ENCODE measurements around the gene ARL16. TPM values are rescaled to one million over a fixed set of nuclear protein-coding genes. Genes with fewer than 3 reads are reported as not detected.

The ARL16 gene
- total RNA-seq, 1 experiment from 2014 or later, result 38.6 TPM

DNA sequence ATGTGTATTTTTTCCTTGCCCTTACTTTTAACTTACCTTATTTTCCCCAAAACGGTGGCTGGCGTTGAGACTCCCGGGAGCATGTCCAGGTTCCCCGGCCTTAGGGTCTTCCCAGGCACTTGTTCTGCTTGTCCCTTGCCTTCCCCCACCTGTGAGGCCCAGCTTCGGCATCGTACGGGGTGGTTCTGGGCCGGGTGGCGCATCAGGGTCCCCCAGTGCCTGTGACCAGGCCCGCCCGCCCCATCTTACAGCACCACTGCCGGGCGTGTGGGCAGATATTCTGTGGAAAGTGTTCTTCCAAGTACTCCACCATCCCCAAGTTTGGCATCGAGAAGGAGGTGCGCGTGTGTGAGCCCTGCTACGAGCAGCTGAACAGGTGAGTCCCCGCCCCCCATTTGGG is 7.6 kb upstream of the ARL16 start:
- no peak for DNase-seq (ENCODE audit: unreplicated experiment)
- no peak overlapping the region for H3K27ac Mint-ChIP-seq (ENCODE audit: low read depth, unreplicated experiment)
- peaks cover 49% of the 10 kb centered on the region for H3K36me3 Mint-ChIP-seq (ENCODE audit: insufficient read depth, unreplicated experiment)
- no peaks in the 10 kb centered on the region for H3K4me1 Mint-ChIP-seq (ENCODE audit: insufficient read depth, unreplicated experiment)
- CTCF ChIA-PET, result interaction anchor here (0.8 kb wide), 1 partner anchor 11 kb away, joined by 3 read pairs; no protein-coding TSS in a partner anchor
- intact Hi-C loops (cut with micrococcal nuclease), result no loop called here
- no TSS peak for BruUV-seq (replicated peaks)
- H3K27me3 Mint-ChIP-seq (ENCODE audit: insufficient read depth, unreplicated experiment), result no peaks in the 10 kb centered on the region
- H3K4me3 Mint-ChIP-seq (ENCODE audit: unreplicated experiment), result no peak overlapping the region
- TF ChIP-seq, protein P1, sequence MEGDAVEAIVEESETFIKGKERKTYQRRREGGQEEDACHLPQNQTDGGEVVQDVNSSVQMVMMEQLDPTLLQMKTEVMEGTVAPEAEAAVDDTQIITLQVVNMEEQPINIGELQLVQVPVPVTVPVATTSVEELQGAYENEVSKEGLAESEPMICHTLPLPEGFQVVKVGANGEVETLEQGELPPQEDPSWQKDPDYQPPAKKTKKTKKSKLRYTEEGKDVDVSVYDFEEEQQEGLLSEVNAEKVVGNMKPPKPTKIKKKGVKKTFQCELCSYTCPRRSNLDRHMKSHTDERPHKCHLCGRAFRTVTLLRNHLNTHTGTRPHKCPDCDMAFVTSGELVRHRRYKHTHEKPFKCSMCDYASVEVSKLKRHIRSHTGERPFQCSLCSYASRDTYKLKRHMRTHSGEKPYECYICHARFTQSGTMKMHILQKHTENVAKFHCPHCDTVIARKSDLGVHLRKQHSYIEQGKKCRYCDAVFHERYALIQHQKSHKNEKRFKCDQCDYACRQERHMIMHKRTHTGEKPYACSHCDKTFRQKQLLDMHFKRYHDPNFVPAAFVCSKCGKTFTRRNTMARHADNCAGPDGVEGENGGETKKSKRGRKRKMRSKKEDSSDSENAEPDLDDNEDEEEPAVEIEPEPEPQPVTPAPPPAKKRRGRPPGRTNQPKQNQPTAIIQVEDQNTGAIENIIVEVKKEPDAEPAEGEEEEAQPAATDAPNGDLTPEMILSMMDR (IDR thresholded peaks at IDR 0.05; ENCODE audit: unreplicated experiment), result no peak
- no peaks in the 10 kb centered on the region for H3K9me3 Mint-ChIP-seq (ENCODE audit: unreplicated experiment)
- POLR2A ChIA-PET, result interaction anchor here (2.7 kb wide), 1 partner anchor 11 kb away, joined by 11 read pairs; the partner anchor contains the start of gene MRPL12

DNA sequence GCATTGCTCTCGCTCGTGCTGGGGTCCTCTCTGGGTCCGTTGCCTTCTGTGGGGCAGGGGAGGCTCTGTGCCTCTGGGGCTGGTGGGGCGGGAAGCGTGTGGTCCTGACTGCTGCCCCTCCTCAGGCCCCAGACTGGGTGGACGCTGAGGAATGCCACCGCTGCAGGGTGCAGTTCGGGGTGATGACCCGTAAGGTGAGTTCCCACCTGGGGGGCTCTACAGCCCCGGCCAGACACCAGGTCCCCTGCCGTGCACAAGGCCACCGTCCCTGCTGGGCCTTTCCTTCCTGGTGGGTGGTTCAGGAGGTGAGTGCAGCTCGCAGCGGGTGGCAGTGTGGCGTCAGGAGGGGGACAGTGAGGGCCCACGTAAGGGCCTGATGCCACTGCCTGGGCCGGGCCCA is 7.0 kb upstream of the ARL16 start:
- CTCF ChIA-PET, result interaction anchor here (0.7 kb wide), 1 partner anchor 12 kb away, joined by 4 read pairs; no protein-coding TSS in a partner anchor
- DNase-seq (ENCODE audit: unreplicated experiment), result no peak
- intact Hi-C loops (cut with micrococcal nuclease), result no loop called here
- H3K4me1 Mint-ChIP-seq (ENCODE audit: insufficient read depth, unreplicated experiment), result peaks cover under 1% of the 10 kb centered on the region
- no peak overlapping the region for H3K4me3 Mint-ChIP-seq (ENCODE audit: unreplicated experiment)
- H3K36me3 Mint-ChIP-seq (ENCODE audit: insufficient read depth, unreplicated experiment), result peaks cover 49% of the 10 kb centered on the region
- H3K27me3 Mint-ChIP-seq (ENCODE audit: insufficient read depth, unreplicated experiment), result no peaks in the 10 kb centered on the region
- H3K9me3 Mint-ChIP-seq (ENCODE audit: unreplicated experiment), result no peaks in the 10 kb centered on the region
- TF ChIP-seq, protein P1 (IDR thresholded peaks at IDR 0.05; ENCODE audit: unreplicated experiment), result no peak
- POLR2A ChIA-PET, result interaction anchor here (2.7 kb wide), 1 partner anchor 12 kb away, joined by 11 read pairs; the partner anchor contains the start of gene MRPL12
- H3K27ac Mint-ChIP-seq (ENCODE audit: low read depth, unreplicated experiment), result no peak overlapping the region
- BruUV-seq (replicated peaks), result no TSS peak

DNA sequence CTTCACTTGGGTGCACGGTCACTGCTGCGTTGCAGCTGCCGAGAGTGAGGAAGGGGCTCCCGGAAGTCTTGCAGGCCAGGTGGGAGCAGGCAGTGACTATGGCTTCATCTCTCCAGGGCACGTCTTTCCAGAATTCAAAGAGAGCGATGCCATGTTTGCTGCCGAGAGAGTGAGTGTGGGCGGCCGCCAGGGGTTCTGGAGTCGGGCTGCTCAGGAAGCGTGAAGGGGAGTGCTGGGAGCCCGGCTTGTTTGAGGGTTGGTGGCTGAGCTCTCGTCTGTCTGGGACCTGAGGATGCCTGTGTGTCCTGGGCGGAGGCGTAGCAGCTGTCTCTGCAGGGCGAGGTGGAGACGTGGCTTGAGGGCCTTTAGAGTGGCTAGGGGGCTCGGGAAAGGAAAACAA is 6.5 kb upstream of the ARL16 start:
- Mint-ChIP-seq H3K27ac (ENCODE audit: low read depth, unreplicated experiment) (no peak overlapping the region), H3K4me3 (ENCODE audit: unreplicated experiment) (no peak overlapping the region), H3K27me3 (ENCODE audit: insufficient read depth, unreplicated experiment) (no peaks in the 10 kb centered on the region), H3K9me3 (ENCODE audit: unreplicated experiment) (no peaks in the 10 kb centered on the region), H3K36me3 (ENCODE audit: insufficient read depth, unreplicated experiment) (peaks cover 51% of the 10 kb centered on the region), H3K4me1 (ENCODE audit: insufficient read depth, unreplicated experiment) (peaks cover 5% of the 10 kb centered on the region)
- BruUV-seq (replicated peaks), result no TSS peak
- POLR2A ChIA-PET, result no interaction called here
- TF ChIP-seq, protein P1 (IDR thresholded peaks at IDR 0.05; ENCODE audit: unreplicated experiment), result no peak
- CTCF ChIA-PET, result interaction anchor here (0.7 kb wide), 1 partner anchor 12 kb away, joined by 4 read pairs; no protein-coding TSS in a partner anchor
- no peak for DNase-seq (ENCODE audit: unreplicated experiment)
- intact Hi-C loops (cut with micrococcal nuclease), result no loop called here

DNA sequence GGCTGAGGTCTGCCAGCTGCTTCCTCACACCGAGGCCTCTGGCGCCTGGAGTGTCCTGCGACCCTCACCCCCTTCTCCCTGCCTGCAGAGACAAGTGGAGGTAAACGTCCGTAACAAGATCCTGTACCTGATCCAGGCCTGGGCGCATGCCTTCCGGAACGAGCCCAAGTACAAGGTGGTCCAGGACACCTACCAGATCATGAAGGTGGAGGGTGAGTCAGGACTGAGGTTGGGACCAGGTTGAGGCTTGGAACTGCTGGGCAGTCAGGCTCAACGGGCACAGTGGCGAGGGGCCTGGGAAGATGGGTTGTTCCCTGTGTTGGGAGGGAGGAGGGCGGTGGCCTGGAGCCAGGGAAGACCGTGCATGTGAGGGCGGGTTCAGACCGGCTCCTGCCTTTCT is 5.0 kb upstream of the ARL16 start:
- H3K4me3 Mint-ChIP-seq (ENCODE audit: unreplicated experiment), result no peak overlapping the region
- no TSS peak for BruUV-seq (replicated peaks)
- intact Hi-C loops (cut with micrococcal nuclease), result no loop called here
- no peaks in the 10 kb centered on the region for H3K9me3 Mint-ChIP-seq (ENCODE audit: unreplicated experiment)
- no peaks in the 10 kb centered on the region for H3K27me3 Mint-ChIP-seq (ENCODE audit: insufficient read depth, unreplicated experiment)
- peaks cover 60% of the 10 kb centered on the region for H3K36me3 Mint-ChIP-seq (ENCODE audit: insufficient read depth, unreplicated experiment)
- H3K27ac Mint-ChIP-seq (ENCODE audit: low read depth, unreplicated experiment), result no peak overlapping the region
- TF ChIP-seq, protein P1 (IDR thresholded peaks at IDR 0.05; ENCODE audit: unreplicated experiment), result no peak
- CTCF ChIA-PET, result no interaction called here
- POLR2A ChIA-PET, result interaction anchor here (2.3 kb wide), 1 partner anchor 14 kb away, joined by 7 read pairs; the partner anchor contains the start of gene MRPL12
- peaks cover 5% of the 10 kb centered on the region for H3K4me1 Mint-ChIP-seq (ENCODE audit: insufficient read depth, unreplicated experiment)
- no peak for DNase-seq (ENCODE audit: unreplicated experiment)

Measured in MCF 10A (cell line).